ENCODE measurements around the gene CSNK2A3.
A peak's percentile ranks its signal among the peaks of the same experiment; 100 is the strongest.
"Not testable (repeated sequence)": the region's sequence is repeated elsewhere in the genome, so short reads cannot be mapped to it uniquely, and the experiment has no call there.

Gene CSNK2A3

GRCh38 chr11:11352878-11353277, at the start of gene CSNK2A3:
Gene CSNK2A3 (minus strand): TSS chr11:11353250. CDS start chr11:11353119, 131 bp downstream.
- not testable (repeated sequence) for DNase-seq

- DNase-seq: peak; percentile 93
Observed at GRCh38 chr11:11401960-11402535, 49.0 kb upstream of the CSNK2A3 start.

GRCh38 chr11:11400635-11401232, 47.7 kb upstream of the CSNK2A3 start:
- DNase-seq: peak; percentile 58

GRCh38 chr11:11400121-11400520, 47.1 kb upstream of the CSNK2A3 start:
- DNase-seq: no peak

- no peak for DNase-seq
Observed at GRCh38 chr11:11397781-11398180, 44.7 kb upstream of the CSNK2A3 start.

GRCh38 chr11:11397036-11397415, 44.0 kb upstream of the CSNK2A3 start:
- DNase-seq: no peak

GRCh38 chr11:11396301-11397035, 43.4 kb upstream of the CSNK2A3 start:
- no peak for DNase-seq

- DNase-seq: no peak
Observed at GRCh38 chr11:11395126-11395525, 42.1 kb upstream of the CSNK2A3 start.

GRCh38 chr11:11394241-11394640, 41.2 kb upstream of the CSNK2A3 start:
- no peak for DNase-seq

- no peak for DNase-seq
Observed at GRCh38 chr11:11391796-11392463, 38.9 kb upstream of the CSNK2A3 start.

- DNase-seq: no peak
Observed at GRCh38 chr11:11391169-11391568, 38.1 kb upstream of the CSNK2A3 start.

- no peak for DNase-seq
Observed at GRCh38 chr11:11390068-11390771, 37.2 kb upstream of the CSNK2A3 start.

GRCh38 chr11:11389238-11389637, 36.2 kb upstream of the CSNK2A3 start:
- no peak for DNase-seq

- no peak for DNase-seq
Observed at GRCh38 chr11:11387622-11388305, 34.7 kb upstream of the CSNK2A3 start.

- no peak for DNase-seq
Observed at GRCh38 chr11:11387207-11387606, 34.2 kb upstream of the CSNK2A3 start.

- no peak for DNase-seq
Observed at GRCh38 chr11:11384829-11385228, 31.8 kb upstream of the CSNK2A3 start.

- no peak for DNase-seq
Observed at GRCh38 chr11:11383995-11384394, 30.9 kb upstream of the CSNK2A3 start.

- DNase-seq: no peak
Observed at GRCh38 chr11:11382858-11383532, 29.9 kb upstream of the CSNK2A3 start.

GRCh38 chr11:11381471-11382105, 28.5 kb upstream of the CSNK2A3 start:
- DNase-seq: no peak

GRCh38 chr11:11380883-11381282, 27.8 kb upstream of the CSNK2A3 start:
- DNase-seq: no peak

- no peak for DNase-seq
Observed at GRCh38 chr11:11380340-11380739, 27.3 kb upstream of the CSNK2A3 start.

Measured in hematopoietic multipotent progenitor cell treated with erythropoietin and hydrocortisone succinate and interleukin-3 and kit ligand, for 8 days (in vitro differentiated cells).